Raji (cell line): ENCODE measurements around the gene CDK9.

ENCODE experiments used
- POLR2A ChIP-seq: IDR thresholded peaks from 2 replicates; pipeline ENCODE4 v1.6.1; 2011; ENCODE audit warnings: low read depth, low read length, control low read depth; ENCODE audit not compliant: insufficient read depth

CDK9 gene

GRCh38 chr9:127771570-127772189 lies 14.2 kb upstream of the CDK9 start:
- no peak for TF ChIP-seq POLR2A

GRCh38 chr9:127772603-127773002 lies 13.2 kb upstream of the CDK9 start:
- TF ChIP-seq POLR2A, result no peak

GRCh38 chr9:127773272-127773671 lies 12.6 kb upstream of the CDK9 start:
- no peak for TF ChIP-seq POLR2A

DNA sequence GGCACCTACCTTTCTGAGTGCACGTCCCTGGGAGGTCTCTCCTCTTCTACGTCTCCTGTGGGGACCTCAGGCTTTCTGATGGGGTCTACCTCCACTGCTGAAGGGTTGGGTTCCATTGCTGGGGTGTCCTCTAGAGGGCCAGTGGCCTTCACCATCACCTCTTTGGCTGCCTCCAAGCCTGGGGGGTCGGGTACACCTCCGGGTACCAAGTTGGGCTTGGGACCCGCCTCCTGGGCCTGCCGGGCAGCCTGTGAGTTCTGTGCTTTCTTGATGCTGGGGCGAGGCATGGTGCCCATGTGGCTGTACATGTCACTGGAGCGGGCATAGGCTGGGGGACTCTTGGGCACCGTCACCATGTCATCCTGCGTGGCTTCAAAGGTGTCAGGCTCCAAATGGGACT lies 11.9 kb upstream of the CDK9 start:
- no peak for TF ChIP-seq POLR2A

- peak; percentile 80 for TF ChIP-seq POLR2A
These were observed 9.5 kb upstream of the CDK9 start for GRCh38 chr9:127776195-127776923.

GRCh38 chr9:127776924-127777289 lies 8.9 kb upstream of the CDK9 start:
- no peak; the same call in 1 of the 2 replicates for TF ChIP-seq POLR2A

GRCh38 chr9:127777368-127777980 lies 8.4 kb upstream of the CDK9 start:
- TF ChIP-seq POLR2A, result no peak

DNA sequence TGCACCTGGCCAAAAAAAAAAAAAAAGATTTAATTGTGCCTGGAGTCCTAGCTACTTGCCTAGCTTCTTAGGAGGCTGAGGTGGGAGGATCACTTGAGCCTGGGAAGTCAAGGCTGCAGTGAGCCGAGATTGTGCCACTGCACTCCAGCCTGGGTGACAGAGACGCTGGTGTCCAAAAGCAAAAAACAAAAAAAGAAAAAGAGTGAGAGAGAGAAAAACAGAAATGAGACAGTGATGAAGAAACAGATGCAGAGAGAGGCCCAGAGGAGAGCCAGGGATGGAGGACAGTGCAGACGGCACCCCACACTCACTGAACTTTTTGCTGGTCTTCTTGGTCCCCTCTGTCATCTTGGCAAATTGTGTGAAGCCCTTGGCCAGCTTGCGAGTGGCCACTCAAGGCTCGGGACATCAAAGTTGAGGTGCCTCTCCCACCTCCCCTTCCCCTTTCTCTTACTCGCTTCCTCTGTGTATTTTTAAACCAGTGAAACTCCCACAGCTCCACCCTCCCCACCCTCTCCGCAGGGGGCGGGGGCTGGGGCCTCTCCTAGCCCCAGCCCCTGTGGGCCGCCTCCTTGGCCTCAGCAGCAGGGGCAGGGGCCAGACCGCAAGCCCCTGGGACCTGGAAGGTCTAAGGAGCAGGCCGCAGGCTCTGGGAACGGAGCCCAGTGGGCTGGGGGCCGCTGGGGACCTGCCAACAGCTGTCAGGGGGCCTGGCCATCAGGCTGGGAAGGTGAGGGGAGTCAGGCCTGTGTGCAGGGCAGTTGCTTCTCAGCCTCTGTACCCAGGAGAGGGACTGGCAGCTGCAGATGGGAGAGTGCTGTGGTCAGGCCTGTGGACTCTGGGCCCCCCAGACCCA lies 7.3 kb upstream of the CDK9 start, which contains the start of gene SH2D3C:
SH2D3C (minus strand) TSS at position 387 of the 856 bp plus-strand sequence; CDS start at position 348, 39 bp downstream.
- peak; percentile 69 for TF ChIP-seq POLR2A

DNA sequence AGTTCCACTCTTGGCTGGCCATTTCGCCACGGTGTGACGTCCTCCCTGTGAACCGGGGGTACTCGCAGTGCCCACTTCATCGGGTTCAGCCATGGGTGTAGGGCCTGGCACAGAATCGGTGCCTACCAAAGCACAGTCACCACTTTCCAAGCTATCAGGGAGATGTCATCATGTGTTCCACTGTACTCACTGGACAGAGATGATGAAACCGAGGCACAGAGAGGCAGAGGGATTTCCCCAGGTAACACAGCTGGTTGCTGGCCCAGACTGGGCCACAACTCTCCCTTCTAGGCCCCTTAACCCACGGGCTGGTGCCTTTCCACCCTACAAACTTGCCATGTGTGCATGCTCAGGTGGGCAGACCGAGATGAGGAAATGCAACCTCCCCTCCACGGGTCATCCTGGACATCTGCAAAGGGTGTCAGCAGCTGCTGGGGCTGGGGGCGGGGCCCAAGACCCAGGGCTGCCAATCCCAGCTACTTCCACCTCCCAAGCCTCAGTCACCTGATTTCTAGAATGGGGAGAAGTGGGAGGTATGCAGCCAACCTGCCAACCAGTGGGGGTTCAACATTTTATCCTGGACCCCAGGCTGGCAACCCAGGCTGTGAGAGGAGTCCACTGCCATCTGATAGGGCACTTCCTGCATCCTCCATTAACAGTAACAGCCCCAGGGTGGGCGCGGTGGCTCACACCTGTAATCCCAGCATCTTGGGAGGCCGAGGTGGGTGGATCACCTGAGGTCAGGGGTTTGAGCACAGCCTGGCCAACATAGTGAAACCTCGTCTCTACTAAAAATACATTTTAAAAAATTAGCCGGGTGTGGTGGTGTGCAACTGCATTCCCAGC lies 6.5 kb upstream of the CDK9 start:
- peak; percentile 73 for TF ChIP-seq POLR2A

DNA sequence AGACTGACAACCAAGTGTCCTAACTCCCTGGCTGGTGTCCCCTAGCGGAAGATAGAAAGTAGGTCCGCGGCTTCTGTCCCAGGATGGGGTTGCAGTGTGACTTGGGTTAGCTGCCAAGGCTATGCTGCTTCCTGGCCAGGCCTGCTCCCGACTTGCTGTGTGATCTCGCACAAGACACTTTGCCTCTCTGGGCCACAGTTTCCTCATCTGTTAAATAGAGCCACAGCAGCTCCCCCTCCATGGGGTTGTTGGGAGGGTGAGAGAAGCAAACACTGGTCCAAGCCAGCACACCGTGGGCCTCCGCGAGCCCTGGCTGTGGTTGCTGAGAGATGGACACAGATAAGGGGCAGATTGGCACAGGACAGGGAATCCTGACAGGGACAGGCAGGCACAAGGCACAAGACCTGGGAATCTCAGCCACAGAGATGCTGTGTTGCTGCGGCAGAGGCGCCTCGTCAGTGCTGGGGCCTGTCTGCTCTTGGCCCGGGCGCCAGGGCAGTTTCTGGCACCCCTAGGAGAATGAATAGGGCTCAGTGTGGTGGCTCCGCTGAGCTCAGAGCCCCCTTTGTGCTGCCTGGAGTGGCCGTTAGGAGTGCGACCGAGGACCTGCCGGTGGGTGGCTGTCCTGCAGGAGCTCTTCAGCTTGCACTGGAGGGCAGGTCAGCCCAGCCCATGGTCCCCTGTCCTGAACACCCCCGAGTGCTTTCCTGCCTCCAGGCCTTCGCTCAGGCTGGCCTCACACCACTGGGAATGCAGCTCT lies 5.5 kb upstream of the CDK9 start:
- TF ChIP-seq POLR2A, result no peak

DNA sequence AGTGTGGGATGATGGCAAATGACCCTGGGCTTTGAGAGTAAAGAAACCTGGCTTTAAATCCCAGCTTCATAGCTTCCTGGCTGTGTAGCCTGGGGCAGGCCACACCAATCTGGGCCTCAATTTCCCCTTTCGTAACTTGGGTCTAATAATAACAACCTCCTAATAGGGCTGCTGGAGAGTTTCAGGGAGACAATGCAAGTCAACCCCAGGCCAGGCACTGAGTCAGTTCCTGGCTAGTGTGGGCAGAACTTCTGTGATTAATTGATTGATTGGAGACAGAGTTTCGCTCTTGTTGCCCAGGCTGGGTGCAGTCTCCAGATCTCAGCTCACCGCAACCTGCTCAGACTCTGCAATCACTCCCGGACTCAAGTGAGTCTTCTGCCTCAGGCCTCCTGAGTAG lies 4.0 kb upstream of the CDK9 start:
- TF ChIP-seq POLR2A, result no peak

- TF ChIP-seq POLR2A, result peak; percentile 30; the same call in 1 of the 2 replicates
These were observed 2.5 kb upstream of the CDK9 start for GRCh38 chr9:127783111-127784008.
